Measurements from ENCODE around the gene TMA16.

TMA16 gene

DNA sequence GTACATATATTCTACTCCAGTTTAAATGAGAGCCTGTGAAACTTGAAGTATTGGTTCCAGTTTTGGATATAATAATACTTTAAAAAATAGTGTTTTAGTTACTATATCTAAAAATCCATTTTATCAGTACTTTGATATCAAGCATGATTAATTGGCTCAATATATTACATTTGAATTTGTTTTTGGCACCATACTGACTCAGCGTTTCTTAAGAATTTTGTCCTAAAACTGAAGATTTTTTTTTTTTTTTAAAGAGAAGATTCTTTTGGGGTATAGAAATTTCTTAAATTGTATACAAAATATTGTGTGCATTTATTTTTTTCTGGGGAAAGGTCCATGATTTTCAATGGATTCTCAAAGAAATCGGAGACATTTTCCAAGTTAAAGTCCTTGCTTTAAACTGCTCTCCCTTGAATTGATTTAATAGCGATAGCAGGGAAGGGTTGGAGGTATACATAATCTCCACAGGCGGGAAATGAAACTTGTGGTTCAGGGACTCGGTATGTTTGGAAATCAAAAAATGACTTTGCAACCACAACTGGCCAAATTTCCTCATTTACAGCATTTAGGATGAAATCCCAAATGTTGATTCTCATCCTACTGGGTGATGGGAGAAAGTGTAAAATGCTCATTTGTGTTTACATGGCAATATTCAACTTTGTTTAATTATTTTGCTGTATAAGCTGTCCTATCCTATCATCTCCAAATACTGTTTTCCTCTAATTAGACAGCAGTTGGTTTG, 62.3 kb downstream of the TMA16 start:
- no peak for DNase-seq
- ATAC-seq (replicated peaks) = no peak
- Mint-ChIP-seq H3K27me3 (no peaks in the 10 kb centered on the region), H3K4me3 (no peak overlapping the region), H3K9me3 (no peaks in the 10 kb centered on the region), H3K27ac (no peak overlapping the region), H3K4me1 (ENCODE audit: low read depth in 2 of 2) (peaks cover 12 to 17% of the 10 kb centered on the region in 2 donors), H3K36me3 (ENCODE audit: insufficient read depth) (no peaks in the 10 kb centered on the region)

DNA sequence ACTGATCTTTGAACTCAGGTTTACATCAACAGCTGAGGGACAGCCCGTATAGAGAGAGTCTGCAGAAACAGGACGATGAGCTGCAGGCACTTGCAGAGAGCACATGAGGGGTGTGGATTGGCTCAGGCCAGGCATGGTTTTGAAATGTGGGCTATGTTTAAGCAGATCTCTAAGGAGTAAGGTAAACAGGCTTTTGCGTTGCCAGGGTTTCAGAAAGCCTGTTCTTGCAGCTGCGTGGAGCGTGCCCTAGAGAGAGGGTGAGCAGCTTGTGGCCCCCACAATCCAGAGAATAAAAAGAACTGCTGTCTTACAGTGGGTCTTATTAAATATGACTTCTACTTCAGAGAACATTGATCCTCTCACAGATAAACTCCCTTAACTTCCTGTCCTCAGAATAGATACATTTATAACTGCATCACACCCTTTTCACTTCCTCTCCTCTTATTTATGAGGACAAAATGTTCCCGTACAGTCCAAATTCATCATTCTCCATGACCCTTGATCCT, 64.1 kb downstream of the TMA16 start:
- Mint-ChIP-seq H3K36me3 (ENCODE audit: insufficient read depth) (no peaks in the 10 kb centered on the region), H3K4me3 (peak overlapping the region; percentile 13 to 59), H3K9me3 (no peaks in the 10 kb centered on the region), H3K4me1 (ENCODE audit: low read depth in 2 of 2) (peaks cover 12 to 17% of the 10 kb centered on the region in 2 donors), H3K27ac (peak overlapping the region; percentile 7 to 29), H3K27me3 (no peaks in the 10 kb centered on the region)
- ATAC-seq (replicated peaks) (peak; percentile 54), DNase-seq (no peak)

DNA sequence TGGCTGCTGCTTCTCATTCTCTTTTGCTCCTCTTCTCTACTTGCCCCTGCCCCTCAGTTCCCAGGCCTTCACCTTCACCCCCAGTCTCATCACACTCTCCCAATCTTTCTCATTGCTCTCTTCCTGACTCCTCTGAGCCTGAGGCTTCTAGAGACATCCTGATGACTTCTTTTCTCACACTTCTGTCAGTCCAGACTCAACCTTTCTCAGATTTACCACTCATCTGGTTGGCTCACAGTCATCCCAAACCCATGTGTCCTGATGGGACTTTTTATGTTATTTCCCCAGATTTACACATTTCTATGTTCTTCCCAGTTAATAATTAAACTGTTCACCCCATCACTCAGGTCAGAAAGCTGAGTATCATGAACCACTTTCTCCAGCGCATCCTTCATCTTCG, 68.0 kb downstream of the TMA16 start:
- no peak for ATAC-seq (replicated peaks)
- Mint-ChIP-seq H3K9me3 (no peaks in the 10 kb centered on the region), H3K27me3 (peaks cover 9 to 15% of the 10 kb centered on the region in 2 donors), H3K36me3 (ENCODE audit: insufficient read depth) (no peaks in the 10 kb centered on the region), H3K4me3 (no peak overlapping the region), H3K4me1 (ENCODE audit: low read depth in 2 of 2) (peaks cover 12 to 17% of the 10 kb centered on the region in 2 donors), H3K27ac (no peak overlapping the region)
- DNase-seq = no peak

DNA sequence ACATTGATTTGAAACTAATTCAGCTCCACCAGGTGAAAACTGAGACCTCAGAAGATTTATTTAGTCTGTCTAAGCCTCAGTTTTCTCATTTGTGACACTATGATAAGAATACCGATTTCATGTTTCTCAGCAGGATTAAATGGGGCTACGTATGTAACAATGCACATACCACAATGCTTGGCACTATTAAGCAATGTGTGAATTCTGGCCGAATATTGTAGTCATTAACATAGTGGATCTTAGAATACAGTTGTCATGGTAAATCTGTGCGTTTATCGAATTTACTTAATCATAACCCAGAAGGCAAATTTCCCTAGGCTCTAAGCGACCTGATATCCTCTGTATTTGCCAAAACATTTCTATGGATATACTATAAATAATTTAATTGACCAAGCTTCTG, 69.1 kb downstream of the TMA16 start:
- no peaks in the 10 kb centered on the region for H3K36me3 Mint-ChIP-seq (ENCODE audit: insufficient read depth)

DNA sequence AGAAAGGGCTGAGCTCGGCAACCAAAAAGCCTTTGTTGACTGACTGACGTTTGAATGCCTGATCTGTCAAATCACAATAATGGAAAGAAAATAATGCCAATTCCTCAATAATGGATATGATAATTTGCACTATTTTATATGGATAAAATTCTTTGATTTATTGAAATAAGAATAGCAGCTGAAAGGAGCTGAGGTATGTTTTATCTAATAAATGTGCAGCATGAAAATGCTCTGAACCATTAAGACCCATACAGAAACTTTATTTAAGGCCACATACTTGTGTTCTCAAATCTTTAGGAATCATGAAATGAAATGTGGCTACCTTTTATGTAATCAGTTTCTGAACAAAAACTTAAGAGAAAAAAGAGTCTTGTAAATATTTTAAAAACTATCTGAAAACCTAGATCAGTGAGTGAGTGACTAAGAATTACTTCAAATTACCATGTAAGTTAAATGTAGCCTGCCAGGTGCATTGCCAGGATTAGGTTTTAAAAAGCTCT, 69.8 kb downstream of the TMA16 start:
- Mint-ChIP-seq H3K36me3 (ENCODE audit: insufficient read depth) (no peaks in the 10 kb centered on the region), H3K27me3 (peaks cover 9 to 22% of the 10 kb centered on the region in 2 donors), H3K9me3 (no peaks in the 10 kb centered on the region), H3K27ac (no peak overlapping the region), H3K4me3 (no peak overlapping the region), H3K4me1 (ENCODE audit: low read depth in 2 of 2) (peaks cover 0 to 1% of the 10 kb centered on the region in 2 donors)
- no peak for DNase-seq
- ATAC-seq (replicated peaks) = no peak

More for the DNA sequence above, 69.1 kb downstream of the TMA16 start:
- no peak for DNase-seq
- ATAC-seq (replicated peaks) = no peak
- Mint-ChIP-seq H3K4me3 (no peak overlapping the region), H3K27ac (no peak overlapping the region), H3K27me3 (peaks cover 9 to 22% of the 10 kb centered on the region in 2 donors), H3K9me3 (no peaks in the 10 kb centered on the region), H3K4me1 (ENCODE audit: low read depth in 2 of 2) (peaks cover 3 to 8% of the 10 kb centered on the region in 2 donors)

DNA sequence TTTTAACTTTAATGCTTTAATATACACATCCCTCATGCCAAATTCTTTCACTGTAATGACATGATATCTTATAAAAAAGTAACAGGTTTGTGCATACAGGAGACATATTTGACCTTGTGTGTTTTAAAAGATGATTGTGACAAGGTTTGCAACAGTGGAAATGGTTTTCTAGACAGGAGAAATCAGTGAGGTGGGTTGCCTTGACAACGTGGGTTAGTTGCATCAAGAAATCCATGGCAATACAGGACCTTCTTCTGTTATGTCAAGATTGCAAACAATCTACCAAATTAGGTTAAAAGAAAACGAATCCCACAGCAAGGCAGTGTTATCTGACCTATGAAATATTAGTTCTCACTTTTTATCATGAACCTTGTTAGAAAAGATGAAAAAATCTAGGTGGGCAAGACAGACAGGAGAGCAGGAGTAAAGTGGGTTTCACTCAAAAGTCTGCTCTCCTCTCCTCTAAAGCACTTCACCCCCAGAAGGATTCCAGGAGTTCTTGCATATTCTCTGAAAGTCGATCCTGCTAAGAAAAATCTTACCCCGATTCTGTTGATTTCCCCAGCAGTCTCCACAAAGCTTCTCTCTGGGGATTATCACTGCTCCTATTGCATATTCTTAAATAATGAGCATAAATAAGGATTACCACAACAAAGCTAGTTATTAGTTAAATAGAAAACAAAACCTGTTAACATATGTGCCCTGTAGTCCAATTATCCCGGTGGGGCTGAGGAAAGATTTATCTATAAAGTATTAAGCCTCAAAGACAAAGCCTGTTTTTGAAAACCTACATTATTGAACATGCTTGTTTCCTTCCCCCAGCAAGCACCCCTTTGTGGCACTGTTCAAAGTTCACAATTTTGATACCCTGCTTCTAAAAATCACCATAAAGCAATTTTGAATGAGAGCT, 71.0 kb downstream of the TMA16 start:
- DNase-seq (no peak), ATAC-seq (replicated peaks) (no peak)
- Mint-ChIP-seq H3K27ac (no peak overlapping the region), H3K4me3 (no peak overlapping the region), H3K36me3 (ENCODE audit: insufficient read depth) (no peaks in the 10 kb centered on the region), H3K9me3 (no peaks in the 10 kb centered on the region), H3K4me1 (ENCODE audit: low read depth in 2 of 2) (no peaks in the 10 kb centered on the region), H3K27me3 (peaks cover 9 to 22% of the 10 kb centered on the region in 2 donors)

DNA sequence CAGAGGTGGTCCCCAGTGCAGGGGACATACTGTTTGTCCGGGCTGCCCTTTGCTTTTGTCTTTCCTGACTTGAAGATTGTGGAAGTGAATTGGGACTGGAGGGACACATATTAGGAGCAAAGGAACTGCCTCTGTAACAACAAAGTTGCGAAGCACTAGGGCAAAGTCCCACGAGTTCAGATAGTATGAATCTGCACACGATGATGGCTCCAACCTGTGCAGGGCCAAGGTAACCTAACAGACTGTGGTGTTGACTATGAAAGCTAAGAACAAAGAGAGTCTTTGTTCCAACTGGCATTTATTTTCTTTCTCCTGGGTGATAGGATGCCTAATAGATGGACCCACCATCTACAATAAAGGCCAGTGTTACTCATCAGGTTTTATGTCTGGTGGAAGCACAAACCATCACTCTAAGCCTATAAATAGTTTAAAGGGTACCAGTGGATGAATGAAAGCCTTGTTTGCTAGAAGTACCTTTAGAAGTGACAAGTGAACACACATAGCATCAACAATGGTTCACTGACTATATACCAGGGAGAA, 71.8 kb downstream of the TMA16 start:
- Mint-ChIP-seq H3K27me3 (peaks cover 9 to 22% of the 10 kb centered on the region in 2 donors), H3K4me1 (ENCODE audit: low read depth in 2 of 2) (no peaks in the 10 kb centered on the region), H3K4me3 (no peak overlapping the region), H3K36me3 (ENCODE audit: insufficient read depth) (no peaks in the 10 kb centered on the region), H3K27ac (no peak overlapping the region), H3K9me3 (no peaks in the 10 kb centered on the region)
- ATAC-seq (replicated peaks) (no peak), DNase-seq (no peak)

DNA sequence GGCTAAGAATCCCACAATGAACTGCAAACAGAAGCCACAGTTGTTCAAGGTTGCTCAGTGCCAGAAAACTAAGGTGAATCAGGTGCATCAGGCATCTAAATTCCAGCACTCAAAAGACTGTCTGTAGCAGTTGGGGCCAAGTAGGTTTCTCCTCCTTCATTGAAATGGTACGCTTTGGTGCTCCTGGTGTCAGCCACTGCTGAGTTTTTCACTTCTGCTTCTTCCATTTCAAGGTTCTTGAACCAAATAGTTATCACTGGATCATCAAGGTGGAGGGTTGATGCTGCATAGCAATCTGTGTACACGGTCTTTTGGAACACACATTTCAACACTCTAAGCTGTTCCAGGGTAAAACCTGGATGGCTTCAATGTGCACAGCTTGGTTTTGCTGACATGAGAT, 74.4 kb downstream of the TMA16 start:
- ATAC-seq (replicated peaks) (no peak), DNase-seq (no peak)
- no peaks in the 10 kb centered on the region for H3K36me3 Mint-ChIP-seq (ENCODE audit: insufficient read depth)
- peaks cover 9 to 22% of the 10 kb centered on the region in 2 donors for H3K27me3 Mint-ChIP-seq
- no peaks in the 10 kb centered on the region for H3K9me3 Mint-ChIP-seq
- no peak overlapping the region for H3K4me3 Mint-ChIP-seq
- H3K27ac Mint-ChIP-seq = no peak overlapping the region
- H3K4me1 Mint-ChIP-seq (ENCODE audit: low read depth in 2 of 2) = no peaks in the 10 kb centered on the region

Data from effector memory CD8-positive, alpha-beta T cell (primary cell).